Chondrocyte (in vitro differentiated cells): ENCODE results near the gene LIMS1. TPM values are rescaled to one million over a fixed set of nuclear protein-coding genes. Genes with fewer than 3 reads are reported as not detected.
"Not testable (repeated sequence)": the region's sequence is repeated elsewhere in the genome, so short reads cannot be mapped to it uniquely, and the experiment has no call there.

Experiments used
- DNase-seq: peaks from one replicate; pipeline ENCODE4 v3.0.0; 2021; ENCODE audit warnings: mixed read lengths, low spot score
- H3K27ac Mint-ChIP-seq: one replicate; pipeline ENCODE4 v1.8.0; 2021; ENCODE audit warnings: mild to moderate bottlenecking, moderate library complexity, mixed read lengths; ENCODE audit not compliant: unreplicated experiment
- H3K27me3 Mint-ChIP-seq: 2 replicates; pipeline ENCODE4 v1.8.0; 2021; ENCODE audit warnings: low read depth, mixed read lengths
- H3K36me3 Mint-ChIP-seq: 2 replicates; pipeline ENCODE4 v1.8.0; 2021; ENCODE audit warnings: low read depth, mixed read lengths
- H3K4me1 Mint-ChIP-seq: 2 replicates; pipeline ENCODE4 v1.8.0; 2021; ENCODE audit warnings: low read depth, mild to moderate bottlenecking, mixed read lengths
- H3K4me3 Mint-ChIP-seq: one replicate; pipeline ENCODE4 v1.8.0; 2021; ENCODE audit warnings: mild to moderate bottlenecking, moderate library complexity, mixed read lengths; ENCODE audit not compliant: unreplicated experiment
- H3K9me3 Mint-ChIP-seq: 2 replicates; pipeline ENCODE4 v1.8.0; 2021; ENCODE audit warnings: low read depth, mixed read lengths
- total RNA-seq: library from RNA; stranded (reverse); gene quantifications from 3 replicates; pipeline ENCODE4 v1.2.1, GENCODE V29; 2021
- TF ChIP-seq, protein P1 (sequence below): fragments of 200-600 bp; sonication (generic); IDR thresholded peaks from 2 replicates; pipeline ENCODE4 v1.5.0; 2021; ENCODE audit warnings: antibody characterized with exemption, mild to moderate bottlenecking, moderate library complexity

Gene LIMS1
- total RNA-seq, 1 donor from 2014 or later: 145 TPM

DNA sequence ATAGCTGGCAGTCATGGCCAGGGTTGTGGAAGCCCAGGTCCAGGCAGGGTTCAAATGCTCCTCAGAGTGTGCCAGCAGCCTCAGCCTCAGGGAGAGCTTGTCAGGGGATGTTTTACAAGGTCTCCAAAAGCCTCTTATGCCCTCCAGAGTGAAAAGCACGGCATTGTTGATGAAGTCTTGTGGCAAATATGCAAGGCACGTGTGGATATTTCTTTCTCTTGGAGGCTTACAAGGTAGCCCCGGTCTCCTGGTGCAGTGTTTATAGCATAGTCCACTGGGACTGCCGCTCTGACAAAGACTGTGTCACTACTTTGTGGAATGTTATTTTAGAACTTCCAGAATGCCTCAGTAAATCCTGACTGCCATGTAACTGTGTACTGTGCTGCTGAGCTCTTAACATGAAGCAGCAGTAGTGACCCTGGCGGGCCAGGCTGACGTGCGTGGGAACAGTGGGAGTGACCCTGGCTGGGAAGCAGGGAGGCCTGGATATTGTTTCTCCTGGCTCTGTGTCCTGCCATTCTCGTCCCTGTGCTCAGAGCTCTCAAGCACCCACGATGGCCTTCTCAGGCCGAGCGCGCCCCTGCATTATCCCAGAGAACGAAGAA is 120.4 kb downstream of the LIMS1 start:
- not testable (repeated sequence) for H3K27me3 Mint-ChIP-seq, DNase-seq, H3K9me3 Mint-ChIP-seq, H3K36me3 Mint-ChIP-seq
- TF ChIP-seq, protein P1, sequence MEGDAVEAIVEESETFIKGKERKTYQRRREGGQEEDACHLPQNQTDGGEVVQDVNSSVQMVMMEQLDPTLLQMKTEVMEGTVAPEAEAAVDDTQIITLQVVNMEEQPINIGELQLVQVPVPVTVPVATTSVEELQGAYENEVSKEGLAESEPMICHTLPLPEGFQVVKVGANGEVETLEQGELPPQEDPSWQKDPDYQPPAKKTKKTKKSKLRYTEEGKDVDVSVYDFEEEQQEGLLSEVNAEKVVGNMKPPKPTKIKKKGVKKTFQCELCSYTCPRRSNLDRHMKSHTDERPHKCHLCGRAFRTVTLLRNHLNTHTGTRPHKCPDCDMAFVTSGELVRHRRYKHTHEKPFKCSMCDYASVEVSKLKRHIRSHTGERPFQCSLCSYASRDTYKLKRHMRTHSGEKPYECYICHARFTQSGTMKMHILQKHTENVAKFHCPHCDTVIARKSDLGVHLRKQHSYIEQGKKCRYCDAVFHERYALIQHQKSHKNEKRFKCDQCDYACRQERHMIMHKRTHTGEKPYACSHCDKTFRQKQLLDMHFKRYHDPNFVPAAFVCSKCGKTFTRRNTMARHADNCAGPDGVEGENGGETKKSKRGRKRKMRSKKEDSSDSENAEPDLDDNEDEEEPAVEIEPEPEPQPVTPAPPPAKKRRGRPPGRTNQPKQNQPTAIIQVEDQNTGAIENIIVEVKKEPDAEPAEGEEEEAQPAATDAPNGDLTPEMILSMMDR: peak; percentile 24
- Mint-ChIP-seq H3K27ac (peak overlapping the region; percentile 97), H3K4me1 (peaks cover 30% of the 10 kb centered on the region), H3K4me3 (peak overlapping the region; percentile 70)

DNA sequence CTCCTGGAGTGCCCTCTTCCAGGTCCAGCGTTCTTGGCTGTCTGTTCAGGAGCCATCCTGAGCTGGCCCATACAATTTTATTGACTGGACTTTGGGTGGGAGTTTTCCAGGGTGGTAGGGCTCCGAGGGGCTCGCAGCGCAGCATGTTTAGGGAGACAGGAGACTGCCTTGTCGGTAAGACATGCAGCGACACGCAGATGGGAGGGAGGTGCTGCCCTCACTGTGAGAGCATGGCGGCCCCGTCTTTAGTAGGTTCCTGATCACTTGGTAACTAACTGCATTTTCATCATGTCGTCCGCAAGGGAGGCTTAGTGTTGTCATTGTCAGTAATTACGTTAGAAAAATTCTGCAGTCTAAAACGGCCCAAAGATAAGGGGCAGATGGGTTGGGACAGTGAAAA is 121.0 kb downstream of the LIMS1 start:
- H3K9me3 Mint-ChIP-seq, H3K27ac Mint-ChIP-seq, H3K4me3 Mint-ChIP-seq, DNase-seq, H3K36me3 Mint-ChIP-seq, H3K27me3 Mint-ChIP-seq: not testable (repeated sequence)
- peaks cover 35% of the 10 kb centered on the region for H3K4me1 Mint-ChIP-seq

DNA sequence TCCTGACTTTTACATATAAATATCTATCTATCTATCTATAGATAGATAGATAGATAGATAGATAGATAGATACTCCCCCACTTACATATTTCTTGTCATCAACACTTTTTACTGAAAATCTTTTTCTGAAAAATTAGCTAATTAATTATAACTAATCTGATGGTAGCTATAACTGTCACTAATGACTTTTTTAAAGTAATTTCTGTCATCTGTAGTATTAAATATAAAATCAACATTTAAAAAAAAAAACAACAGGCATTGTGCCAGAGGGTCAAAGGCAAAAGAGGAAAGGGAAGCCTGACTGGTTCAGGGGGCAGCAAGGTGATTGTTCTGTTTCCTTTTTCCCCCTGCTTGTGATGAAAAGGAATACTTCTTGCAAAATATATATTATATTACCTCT is 122.0 kb downstream of the LIMS1 start:
- not testable (repeated sequence) for H3K9me3 Mint-ChIP-seq, DNase-seq, H3K36me3 Mint-ChIP-seq, H3K27me3 Mint-ChIP-seq
- H3K4me3 Mint-ChIP-seq: peak overlapping the region; percentile 49
- peak overlapping the region; percentile 63 for H3K27ac Mint-ChIP-seq
- H3K4me1 Mint-ChIP-seq: peaks cover 32% of the 10 kb centered on the region

DNA sequence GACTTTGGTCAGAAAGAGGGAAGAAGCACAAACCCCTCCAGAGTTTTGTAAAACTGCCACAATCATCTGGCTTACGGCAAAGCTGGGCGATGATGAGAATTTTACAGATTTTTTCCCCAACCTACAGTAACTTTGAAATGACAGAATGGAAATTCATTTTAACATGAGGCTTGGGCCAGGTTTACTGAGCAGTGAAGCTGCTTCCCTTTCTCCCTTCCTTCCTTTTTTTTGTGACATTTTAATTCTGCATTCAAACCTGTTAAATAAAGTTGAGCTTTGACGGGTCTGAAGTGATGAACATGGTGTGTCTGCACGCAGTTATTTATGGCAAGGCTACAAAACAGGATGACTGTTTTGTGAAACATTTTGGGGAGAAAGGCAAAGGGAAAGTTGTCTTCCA is 123.2 kb downstream of the LIMS1 start:
- peaks cover 39% of the 10 kb centered on the region for H3K4me1 Mint-ChIP-seq
- H3K27ac Mint-ChIP-seq, H3K4me3 Mint-ChIP-seq, H3K9me3 Mint-ChIP-seq, H3K36me3 Mint-ChIP-seq, H3K27me3 Mint-ChIP-seq, DNase-seq: not testable (repeated sequence)

DNA sequence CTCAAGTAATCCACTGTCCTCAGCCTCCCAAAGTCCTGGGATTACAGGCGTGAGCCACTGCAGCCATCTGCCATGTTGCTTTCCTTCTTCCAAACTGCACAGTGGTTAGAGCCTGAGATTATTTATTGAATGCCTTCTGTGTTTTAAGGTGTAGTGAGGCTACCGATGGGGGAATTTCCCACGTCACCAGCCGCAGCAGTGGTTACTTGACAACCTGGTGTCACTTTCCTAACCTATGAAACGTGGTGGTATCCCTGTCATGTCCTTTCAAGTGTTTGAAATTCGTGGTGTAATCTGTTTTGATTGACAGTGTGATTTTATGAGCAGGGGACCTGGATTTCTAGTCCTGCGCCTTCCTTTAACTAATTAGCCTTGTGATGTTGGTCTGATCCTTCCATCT is 124.3 kb downstream of the LIMS1 start:
- not testable (repeated sequence) for H3K9me3 Mint-ChIP-seq, H3K4me3 Mint-ChIP-seq, DNase-seq, H3K36me3 Mint-ChIP-seq, H3K27ac Mint-ChIP-seq, H3K27me3 Mint-ChIP-seq
- peaks cover 41% of the 10 kb centered on the region for H3K4me1 Mint-ChIP-seq

DNA sequence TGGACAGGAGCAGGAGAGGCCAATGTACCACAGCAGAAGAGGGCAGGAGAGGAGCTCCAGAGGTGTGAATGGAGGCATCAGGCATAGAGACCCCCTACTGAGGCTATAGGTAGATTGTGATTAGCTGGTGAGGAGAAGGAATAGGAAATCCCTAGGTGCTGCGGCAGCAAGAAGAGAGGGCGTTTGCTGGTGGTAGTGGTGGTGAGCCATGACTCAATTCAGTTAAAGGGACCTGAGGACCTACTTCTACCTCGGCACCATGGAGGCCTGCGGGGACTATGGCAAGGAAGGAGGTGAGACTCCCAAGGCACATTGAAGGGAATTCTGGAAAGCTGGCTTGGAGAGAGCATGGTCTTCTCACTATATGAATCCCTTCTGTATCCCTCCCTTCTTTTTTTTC is 127.2 kb downstream of the LIMS1 start:
- DNase-seq, H3K27me3 Mint-ChIP-seq, H3K36me3 Mint-ChIP-seq, H3K4me3 Mint-ChIP-seq, H3K9me3 Mint-ChIP-seq: not testable (repeated sequence)
- Mint-ChIP-seq H3K27ac (peak overlapping the region; percentile 97), H3K4me1 (peaks cover 32% of the 10 kb centered on the region)

DNA sequence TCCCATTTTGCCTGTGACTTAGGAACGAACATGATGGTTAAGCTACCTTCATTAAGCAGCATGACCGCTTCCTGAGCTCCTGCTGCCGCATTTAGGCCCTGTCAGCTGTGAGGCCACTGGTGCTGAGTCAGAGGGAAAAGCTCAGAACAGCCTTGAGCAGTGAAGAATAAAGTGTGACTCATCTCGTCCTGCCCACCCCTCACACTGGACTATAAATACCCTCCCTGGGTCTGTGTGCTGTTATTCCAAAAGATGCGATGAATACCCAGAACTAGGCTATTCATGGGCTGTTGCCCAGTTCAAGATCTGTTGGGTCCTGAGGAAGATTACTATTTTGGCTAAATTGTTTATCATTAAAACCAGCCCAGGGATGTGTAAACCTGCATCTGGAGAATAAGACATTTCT is 127.9 kb downstream of the LIMS1 start:
- peak overlapping the region; percentile 97 for H3K27ac Mint-ChIP-seq
- H3K4me1 Mint-ChIP-seq: peaks cover 30% of the 10 kb centered on the region
- H3K4me3 Mint-ChIP-seq, DNase-seq, H3K9me3 Mint-ChIP-seq, H3K27me3 Mint-ChIP-seq, H3K36me3 Mint-ChIP-seq: not testable (repeated sequence)

DNA sequence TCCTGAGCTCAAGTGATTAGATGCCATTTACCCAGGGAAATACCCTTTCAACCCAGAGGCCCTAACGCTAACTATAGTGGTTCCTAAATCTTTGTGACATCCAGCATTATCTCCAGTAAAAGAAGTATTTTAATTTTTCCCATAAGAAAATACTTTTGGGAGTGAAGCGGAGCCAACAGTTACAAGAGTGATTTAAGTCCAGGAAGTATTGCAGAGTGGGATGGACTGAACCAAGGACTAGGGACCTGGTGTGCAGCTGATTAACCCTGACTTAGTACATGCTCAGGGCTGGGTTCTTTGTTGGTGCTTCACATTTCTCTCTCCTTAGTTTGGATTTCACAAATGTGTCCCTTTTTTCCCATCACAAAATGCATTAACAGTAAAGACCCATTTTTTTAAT is 129.1 kb downstream of the LIMS1 start:
- H3K9me3 Mint-ChIP-seq, DNase-seq, H3K27me3 Mint-ChIP-seq, H3K36me3 Mint-ChIP-seq, H3K4me3 Mint-ChIP-seq: not testable (repeated sequence)
- peak overlapping the region; percentile 97 for H3K27ac Mint-ChIP-seq
- peaks cover 29% of the 10 kb centered on the region for H3K4me1 Mint-ChIP-seq

DNA sequence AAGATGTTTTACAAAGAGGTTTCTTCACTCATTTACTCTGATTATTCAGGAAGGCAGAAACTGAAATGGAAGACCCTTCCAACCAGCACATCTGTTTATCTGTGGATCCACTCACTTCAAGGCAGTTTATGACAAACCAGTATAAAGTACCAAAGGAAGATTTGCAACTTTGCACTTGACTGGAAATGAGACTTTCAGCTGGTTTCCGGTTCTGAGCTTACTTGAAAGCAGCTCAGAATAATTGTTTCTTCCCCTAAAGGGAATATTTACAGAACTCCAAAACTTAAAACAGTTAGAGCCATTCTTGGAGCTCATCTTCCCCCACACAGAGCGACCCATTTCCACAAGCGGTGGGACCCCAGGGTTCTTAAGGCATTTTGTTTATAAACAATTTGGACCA is 129.8 kb downstream of the LIMS1 start:
- H3K36me3 Mint-ChIP-seq, H3K27me3 Mint-ChIP-seq, H3K4me3 Mint-ChIP-seq, H3K9me3 Mint-ChIP-seq, H3K27ac Mint-ChIP-seq, DNase-seq: not testable (repeated sequence)
- H3K4me1 Mint-ChIP-seq: peaks cover 29% of the 10 kb centered on the region

DNA sequence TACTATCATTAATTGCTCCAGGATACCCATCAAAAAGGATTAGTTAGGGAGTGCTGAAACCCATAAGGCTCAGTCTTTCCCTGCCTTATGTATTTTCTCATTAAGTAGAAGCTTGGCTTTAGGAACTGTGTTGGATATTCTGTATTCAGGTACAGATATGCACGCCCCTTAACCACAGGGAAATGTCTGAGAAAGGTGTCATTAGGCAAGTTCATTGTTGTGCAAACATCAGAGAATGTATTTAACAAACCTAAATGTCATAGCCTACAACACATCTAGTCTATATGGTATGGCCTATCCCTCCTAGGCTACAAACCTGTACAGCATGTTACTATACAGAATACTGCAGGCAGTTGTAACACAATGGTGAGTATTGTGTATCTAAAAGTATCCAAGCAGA is 130.7 kb downstream of the LIMS1 start:
- not testable (repeated sequence) for H3K27ac Mint-ChIP-seq, DNase-seq, H3K9me3 Mint-ChIP-seq, H3K36me3 Mint-ChIP-seq, H3K4me3 Mint-ChIP-seq, H3K27me3 Mint-ChIP-seq
- H3K4me1 Mint-ChIP-seq: peaks cover 27% of the 10 kb centered on the region

DNA sequence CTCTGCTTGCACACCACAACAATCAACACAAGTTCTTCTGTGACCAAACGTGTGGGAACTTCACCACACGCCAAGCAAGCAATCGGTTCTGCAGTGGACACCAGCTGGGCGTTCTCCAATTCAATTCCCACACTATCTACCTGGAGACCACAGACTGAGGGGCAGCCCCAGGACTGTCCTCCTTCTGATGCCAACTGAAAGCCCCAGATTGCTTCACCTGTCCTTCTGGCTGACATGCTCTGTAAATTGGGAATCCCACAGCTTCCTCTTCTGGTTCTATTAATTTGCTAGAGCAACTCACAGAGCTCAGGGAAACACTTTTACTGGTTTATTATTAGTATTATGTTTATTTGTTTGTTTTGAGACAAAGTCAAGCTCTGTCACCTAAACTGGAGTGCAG is 131.7 kb downstream of the LIMS1 start:
- H3K9me3 Mint-ChIP-seq, DNase-seq, H3K4me3 Mint-ChIP-seq, H3K36me3 Mint-ChIP-seq, H3K27me3 Mint-ChIP-seq: not testable (repeated sequence)
- Mint-ChIP-seq H3K4me1 (peaks cover 23% of the 10 kb centered on the region), H3K27ac (peak overlapping the region; percentile 43)

DNA sequence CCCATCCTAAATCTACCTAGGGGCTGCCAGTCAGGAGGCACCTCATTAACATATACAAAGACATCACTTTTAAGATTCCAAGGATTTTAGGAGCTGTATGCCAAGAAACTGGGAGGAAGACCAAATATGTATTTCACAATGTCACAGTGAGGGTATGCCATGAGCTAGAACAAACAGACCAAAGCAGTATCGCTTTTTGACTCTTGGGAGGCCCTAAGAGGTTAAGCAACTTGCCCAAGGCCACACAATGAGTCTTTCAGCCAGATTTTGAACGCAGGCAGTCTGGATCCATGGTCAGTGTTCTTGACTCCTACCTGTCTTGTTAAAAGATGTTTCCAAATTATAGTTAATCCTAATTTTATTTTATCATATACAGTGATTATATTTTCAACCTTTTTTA is 132.9 kb downstream of the LIMS1 start:
- H3K27ac Mint-ChIP-seq, DNase-seq, H3K9me3 Mint-ChIP-seq, H3K36me3 Mint-ChIP-seq, H3K27me3 Mint-ChIP-seq, H3K4me3 Mint-ChIP-seq: not testable (repeated sequence)
- peaks cover 14% of the 10 kb centered on the region for H3K4me1 Mint-ChIP-seq
